NT2/D1 (cell line): ENCODE data around the gene UCKL1.

Source experiments
- SUZ12 ChIP-seq: IDR thresholded peaks from 2 replicates; pipeline ENCODE4 v1.6.1; 2011; ENCODE audit not compliant: insufficient read length, insufficient read depth; ENCODE audit errors: extremely low read depth
- ZNF274 ChIP-seq: IDR thresholded peaks from 2 replicates; pipeline ENCODE4 v1.6.1; 2011; ENCODE audit warnings: mild to moderate bottlenecking, low read depth, low read length

DNA sequence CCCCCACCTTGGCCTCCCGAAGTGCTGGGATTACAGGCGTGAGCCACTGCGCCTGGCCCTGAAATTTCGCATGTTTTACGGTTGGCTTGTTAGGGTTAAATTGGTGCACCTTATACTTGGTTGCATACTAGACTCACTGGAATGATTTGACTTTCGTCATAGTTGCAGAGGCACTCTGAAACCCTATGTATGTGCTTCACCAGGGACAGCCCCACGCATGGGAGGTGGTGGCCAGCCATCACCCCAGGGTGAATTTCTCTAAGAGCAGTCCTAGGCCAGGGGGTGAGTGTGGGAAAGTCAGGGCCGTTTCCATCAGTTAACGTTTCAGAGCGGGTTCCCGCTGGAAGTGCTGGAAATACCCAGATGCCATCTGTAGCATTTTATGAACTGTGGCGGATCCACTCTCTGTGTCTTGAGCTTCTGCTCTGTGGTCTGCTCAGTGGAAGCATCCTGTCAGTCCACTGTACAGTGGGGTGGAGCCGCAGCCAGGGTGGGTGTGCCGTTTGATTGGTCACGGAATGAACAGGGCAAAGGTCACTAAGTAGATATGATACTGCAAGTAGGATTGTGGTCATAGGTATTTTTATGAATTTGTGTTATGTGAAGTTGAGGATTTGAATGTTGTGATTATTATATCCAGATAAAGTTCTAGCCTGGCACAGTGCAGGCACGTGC is 48.1 kb downstream of the UCKL1 start:
- TF ChIP-seq ZNF274 = no peak
- TF ChIP-seq SUZ12 = no peak
